ENCODE results near the gene B3GAT1. TPM values are rescaled to one million over a fixed set of nuclear protein-coding genes. Genes with fewer than 3 reads are reported as not detected.

B3GAT1 gene
- total RNA-seq, 1 experiment from 2014 or later: not detected

- Histone ChIP-seq H4K20me1 (ENCODE audit: insufficient read depth) (no peaks in the 10 kb centered on the region), H3K79me2 (ENCODE audit: insufficient read depth, low read length) (no peaks in the 10 kb centered on the region), H3K27me3 (ENCODE audit: insufficient read depth, low read length) (no peaks in the 10 kb centered on the region), H3K4me1 (ENCODE audit: control insufficient read depth in 1 of 2, insufficient read depth in 2 of 2, low read length in 2 of 2) (no peaks in the 10 kb centered on the region), H3K9ac (ENCODE audit: low read length) (no peak overlapping the region), H3K4me2 (ENCODE audit: low read length) (no peak overlapping the region), H3K27ac (ENCODE audit: low read depth, low read length) (no peak overlapping the region), H2AFZ (ENCODE audit: low read depth, low read length, poor library complexity, severe bottlenecking) (no peak overlapping the region), H3K4me3 (replicated peaks in 1 of 2; ENCODE audit: low read depth in 1 of 2, low read length in 2 of 2) (no peak overlapping the region), H3K9me3 (ENCODE audit: control insufficient read depth in 1 of 2, insufficient read depth in 1 of 2, low read depth in 1 of 2, low read length in 2 of 2) (no peaks in the 10 kb centered on the region), H3K9me2 (ENCODE audit: insufficient read depth) (no peaks in the 10 kb centered on the region), H3K36me3 (ENCODE audit: control insufficient read depth in 1 of 2, insufficient read depth in 2 of 2, low read length in 2 of 2) (no peaks in the 10 kb centered on the region)
- intact Hi-C loops (cut with micrococcal nuclease): no loop called here
- TF ChIP-seq, protein P1, sequence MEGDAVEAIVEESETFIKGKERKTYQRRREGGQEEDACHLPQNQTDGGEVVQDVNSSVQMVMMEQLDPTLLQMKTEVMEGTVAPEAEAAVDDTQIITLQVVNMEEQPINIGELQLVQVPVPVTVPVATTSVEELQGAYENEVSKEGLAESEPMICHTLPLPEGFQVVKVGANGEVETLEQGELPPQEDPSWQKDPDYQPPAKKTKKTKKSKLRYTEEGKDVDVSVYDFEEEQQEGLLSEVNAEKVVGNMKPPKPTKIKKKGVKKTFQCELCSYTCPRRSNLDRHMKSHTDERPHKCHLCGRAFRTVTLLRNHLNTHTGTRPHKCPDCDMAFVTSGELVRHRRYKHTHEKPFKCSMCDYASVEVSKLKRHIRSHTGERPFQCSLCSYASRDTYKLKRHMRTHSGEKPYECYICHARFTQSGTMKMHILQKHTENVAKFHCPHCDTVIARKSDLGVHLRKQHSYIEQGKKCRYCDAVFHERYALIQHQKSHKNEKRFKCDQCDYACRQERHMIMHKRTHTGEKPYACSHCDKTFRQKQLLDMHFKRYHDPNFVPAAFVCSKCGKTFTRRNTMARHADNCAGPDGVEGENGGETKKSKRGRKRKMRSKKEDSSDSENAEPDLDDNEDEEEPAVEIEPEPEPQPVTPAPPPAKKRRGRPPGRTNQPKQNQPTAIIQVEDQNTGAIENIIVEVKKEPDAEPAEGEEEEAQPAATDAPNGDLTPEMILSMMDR (IDR thresholded peaks at IDR 0.05 in 2 of 3, conservative IDR thresholded peaks at IDR 0.05 in 1 of 3; ENCODE audit: borderline replicate concordance in 1 of 3, insufficient read depth in 1 of 3, low read depth in 2 of 3, low read length in 2 of 3): no peak
- TF ChIP-seq CEBPB (IDR thresholded peaks at IDR 0.05; ENCODE audit: low read depth): no peak
- no peak for TF ChIP-seq SIN3A (IDR thresholded peaks at IDR 0.05; ENCODE audit: low read depth)
- no peak for TF ChIP-seq REST (IDR thresholded peaks at IDR 0.05; ENCODE audit: low read depth)
- TF ChIP-seq CBX3 (IDR thresholded peaks at IDR 0.05; ENCODE audit: low read depth): no peak
- no peak for TF ChIP-seq ELF1 (IDR thresholded peaks at IDR 0.05; ENCODE audit: borderline replicate concordance, low read depth)
- TF ChIP-seq EGR1 (IDR thresholded peaks at IDR 0.05; ENCODE audit: low read depth): no peak
- TF ChIP-seq ZFX (IDR thresholded peaks at IDR 0.05): no peak
- TF ChIP-seq ZNF274 (IDR thresholded peaks at IDR 0.05; ENCODE audit: low read depth, low read length): no peak
- no peak for TF ChIP-seq FOSL1 (IDR thresholded peaks at IDR 0.05; ENCODE audit: low read depth)
- TF ChIP-seq YY1 (IDR thresholded peaks at IDR 0.05; ENCODE audit: extremely low read depth, insufficient replicate concordance, low read depth, low read length): no peak
- TF ChIP-seq RAD21 (IDR thresholded peaks at IDR 0.05; ENCODE audit: low read depth): no peak
- no peak for TF ChIP-seq JUND (IDR thresholded peaks at IDR 0.05)
- no peak for TF ChIP-seq SRF (IDR thresholded peaks at IDR 0.05; ENCODE audit: low read depth)
- no peak for TF ChIP-seq TCF7L2 (IDR thresholded peaks at IDR 0.05; ENCODE audit: borderline replicate concordance, extremely low read depth, insufficient read depth, insufficient read length)
- POLR2A ChIA-PET: no interaction called here
- ATAC-seq (no peak), DNase-seq (ENCODE audit: low read depth, low spot score) (no peak)
- RAD21 ChIA-PET (ENCODE audit: low non-redundant PET in 1 of 2, low total read pairs in 2 of 2, uncharacterized antibody in 2 of 2, unreplicated experiment in 2 of 2): no interaction called here
- BruUV-seq (replicated peaks): no TSS peak
- CTCF ChIA-PET: no interaction called here
These were observed 41.3 kb downstream of the B3GAT1 start for GRCh38 chr11:134370526-134371435.

Data from HCT116 (cell line).